K562 treated with DMSO at 1 percent for 48 hours (cell line): ENCODE measurements around the gene CUTA. TPM values are rescaled to one million over a fixed set of nuclear protein-coding genes. Genes with fewer than 3 reads are reported as not detected.

Experiments
- total RNA-seq: library from RNA; unstranded; fragments of 300-600 nt; gene quantifications from 2 replicates; pipeline ENCODE4 v1.2.3, GENCODE V29; 2022; ENCODE audit warnings: low replicate concordance; ENCODE audit errors: extremely low read depth

The CUTA gene, protein sequence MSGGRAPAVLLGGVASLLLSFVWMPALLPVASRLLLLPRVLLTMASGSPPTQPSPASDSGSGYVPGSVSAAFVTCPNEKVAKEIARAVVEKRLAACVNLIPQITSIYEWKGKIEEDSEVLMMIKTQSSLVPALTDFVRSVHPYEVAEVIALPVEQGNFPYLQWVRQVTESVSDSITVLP
- not detected in 2 replicates for total RNA-seq

DNA sequence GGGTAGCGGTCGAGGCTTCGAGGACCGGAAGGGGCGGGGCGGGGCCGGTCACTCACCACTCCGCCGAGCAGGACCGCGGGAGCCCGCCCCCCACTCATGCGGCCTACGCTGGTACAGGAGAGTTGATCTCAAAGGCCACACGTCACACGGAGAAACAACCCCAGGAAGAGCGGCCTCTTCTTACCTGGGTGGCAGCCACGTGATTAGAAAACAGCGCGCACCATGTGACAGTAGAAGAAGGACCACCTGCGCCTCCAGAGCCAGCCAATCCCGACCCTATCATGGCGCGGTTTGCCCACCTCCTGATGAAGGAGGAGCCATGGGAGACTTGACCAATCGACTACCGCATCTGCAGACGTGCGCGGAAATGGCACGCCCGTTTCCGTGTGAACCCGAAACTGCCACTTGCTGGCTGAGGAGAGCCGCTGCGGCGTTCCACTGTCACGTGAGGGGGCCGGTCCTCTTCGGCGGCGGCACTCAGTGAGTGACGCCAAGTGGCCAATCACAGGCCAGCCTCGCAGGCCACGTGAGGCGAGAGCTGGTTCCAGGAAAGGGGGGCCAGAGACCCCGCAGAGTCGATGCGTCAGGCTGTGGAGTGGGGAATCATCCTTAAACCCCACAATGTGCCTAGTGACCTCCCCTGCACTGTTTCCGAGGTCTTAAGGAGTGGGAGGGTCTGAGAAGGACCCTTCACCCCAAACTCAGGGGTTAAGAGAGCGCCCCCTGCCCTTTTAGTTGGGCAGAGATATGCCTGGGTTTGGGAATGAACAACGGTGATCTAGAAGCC is at the start of gene CUTA:
TSS of gene CUTA (minus strand) at position 205 of the 787 bp plus-strand sequence. CDS start at position 98, 107 bp downstream.

DNA sequence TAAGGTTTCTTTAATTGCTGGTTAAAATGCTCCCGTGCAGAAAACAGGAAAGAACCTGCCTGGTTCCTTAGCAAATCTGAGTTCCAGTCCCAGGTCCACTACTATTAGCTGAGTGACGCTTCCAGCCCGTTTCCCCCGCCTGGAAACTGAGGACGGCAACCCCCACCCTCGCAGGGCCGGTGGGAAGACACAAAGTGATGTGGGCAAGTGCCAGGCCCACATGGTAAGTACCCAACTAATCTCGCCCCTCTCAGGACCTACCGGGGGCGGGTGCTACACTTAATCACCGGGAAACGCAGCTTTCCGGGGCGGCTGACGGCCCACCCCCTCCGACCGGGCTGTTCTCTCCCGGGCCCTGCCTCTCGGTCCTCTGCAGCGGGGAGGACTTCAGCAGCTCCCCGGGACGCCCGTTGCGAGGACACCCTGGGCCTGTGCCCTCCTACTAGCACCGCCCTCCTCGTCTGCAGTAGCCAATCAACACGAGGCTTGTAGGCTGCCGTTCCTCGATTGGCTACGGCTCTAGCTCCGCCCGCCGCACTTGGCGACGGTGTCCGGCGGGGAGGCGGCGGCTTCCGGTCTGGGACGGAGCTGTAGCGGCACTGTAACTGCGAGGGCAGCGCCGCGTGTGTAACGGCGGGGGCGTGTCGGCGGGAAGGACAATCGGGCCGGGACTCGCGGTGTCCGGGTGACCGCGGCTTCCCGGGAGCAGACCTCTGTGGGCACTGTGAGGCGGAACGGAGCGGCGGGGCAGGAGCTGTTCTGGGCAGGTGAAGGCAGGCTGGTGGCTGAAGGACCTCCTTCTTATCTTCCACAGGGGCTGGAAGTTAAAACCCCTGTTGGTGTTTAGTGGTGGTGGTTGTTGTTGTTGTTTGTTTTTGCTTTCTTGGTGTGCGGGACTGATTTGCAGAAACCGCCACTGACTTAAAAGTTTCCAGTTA is 36.4 kb upstream of the CUTA start, which contains the start of gene ZBTB9:
TSS of gene ZBTB9 (plus strand) at position 568 of the 938 bp plus-strand sequence. CDS start 525 bp downstream, outside the sequence.

DNA sequence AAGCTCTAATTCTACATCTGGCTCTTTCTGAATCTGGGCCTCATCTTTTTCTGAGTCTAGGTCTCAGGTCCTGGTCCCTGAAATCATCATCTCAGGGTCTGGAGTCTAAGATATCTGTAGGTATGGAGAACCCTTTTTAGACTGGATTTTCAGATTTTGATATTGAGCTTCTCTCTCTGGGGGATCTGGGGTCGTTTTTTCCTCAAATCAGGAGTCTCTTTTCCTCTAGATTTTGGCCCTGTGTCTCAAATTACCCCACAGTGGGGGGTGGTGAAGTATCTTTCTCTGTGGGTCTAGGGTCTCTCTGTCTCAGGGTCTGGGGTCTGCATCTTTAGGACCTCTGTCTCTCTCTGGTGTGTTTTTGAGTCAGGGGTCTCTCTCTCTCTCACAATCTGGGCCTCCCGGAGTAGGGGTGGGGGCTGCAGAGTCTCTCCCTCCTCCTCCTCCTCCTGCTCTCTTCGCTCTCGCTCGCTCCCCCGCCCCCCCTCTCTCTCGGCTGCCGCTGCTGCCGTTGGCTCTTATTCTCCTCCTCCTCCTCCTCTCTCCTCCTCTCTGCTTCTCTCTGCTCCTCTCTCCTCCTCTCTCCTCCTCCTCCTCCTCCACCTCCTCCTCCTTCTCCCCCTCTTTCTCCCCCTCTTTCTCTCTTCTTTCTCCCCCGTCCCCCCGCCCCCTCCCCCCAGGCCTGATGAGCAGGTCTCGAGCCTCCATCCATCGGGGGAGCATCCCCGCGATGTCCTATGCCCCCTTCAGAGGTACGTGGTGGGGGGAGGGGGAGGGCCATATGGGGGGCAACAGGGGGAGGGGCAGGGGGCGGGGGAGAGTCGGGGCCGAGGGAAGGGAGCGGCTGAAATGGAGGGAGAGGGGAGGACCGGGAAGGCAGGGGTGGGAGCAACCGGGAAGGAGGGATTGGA is 1.9 kb upstream of the CUTA start, which contains the start of gene SYNGAP1:
TSS of gene SYNGAP1 (plus strand) at position 486 of the 911 bp plus-strand sequence. CDS start at position 686, 200 bp downstream.

DNA sequence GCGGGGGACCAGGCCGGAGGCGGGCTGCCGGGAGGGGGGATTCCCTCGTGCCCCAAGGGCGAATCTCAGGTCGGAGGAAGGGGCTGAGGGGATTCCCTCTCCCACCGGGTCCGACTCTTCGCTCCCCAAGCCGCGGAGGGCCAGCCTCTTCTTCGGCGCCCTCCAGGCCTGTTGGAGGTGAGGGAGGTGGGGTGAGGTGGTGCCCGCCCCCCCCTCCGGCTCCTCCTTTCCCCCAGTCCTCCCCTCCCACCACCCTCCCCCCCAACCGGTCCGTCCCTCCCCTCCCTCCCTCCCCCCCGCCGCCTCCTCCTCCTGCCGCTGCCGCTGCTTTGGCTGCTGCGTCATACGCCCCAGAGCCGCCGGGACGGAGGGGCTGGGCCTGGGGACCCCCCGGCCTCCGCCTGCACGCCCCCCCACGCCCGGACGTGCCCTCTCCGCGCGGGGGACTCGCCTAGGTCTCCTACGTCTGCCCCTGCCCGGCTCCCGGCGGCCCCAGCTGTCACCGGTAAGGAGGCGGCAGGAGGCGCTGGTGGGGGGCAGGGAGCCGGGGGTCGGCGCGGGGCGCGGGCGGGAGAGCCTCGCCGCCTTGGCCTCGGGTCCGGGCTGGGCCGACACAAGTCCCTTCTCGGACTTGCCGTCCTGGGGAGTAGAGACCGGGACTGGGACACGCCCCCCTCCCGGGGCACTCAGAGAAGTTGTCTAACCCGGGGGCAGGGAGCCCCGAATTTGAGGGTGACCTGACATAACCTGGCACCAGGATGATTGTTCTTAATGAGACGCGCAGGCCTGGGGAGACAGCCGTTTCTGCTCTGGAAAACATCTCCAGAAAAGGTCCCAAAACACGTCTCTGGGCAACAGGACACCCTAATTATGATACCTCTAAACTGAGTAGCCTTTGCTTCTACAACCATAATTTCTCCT is 6.9 kb downstream of the CUTA start, which contains the start of gene PHF1:
TSS of gene PHF1 (plus strand) at position 304 of the 921 bp plus-strand sequence. CDS start 1,250 bp downstream, outside the sequence.

DNA sequence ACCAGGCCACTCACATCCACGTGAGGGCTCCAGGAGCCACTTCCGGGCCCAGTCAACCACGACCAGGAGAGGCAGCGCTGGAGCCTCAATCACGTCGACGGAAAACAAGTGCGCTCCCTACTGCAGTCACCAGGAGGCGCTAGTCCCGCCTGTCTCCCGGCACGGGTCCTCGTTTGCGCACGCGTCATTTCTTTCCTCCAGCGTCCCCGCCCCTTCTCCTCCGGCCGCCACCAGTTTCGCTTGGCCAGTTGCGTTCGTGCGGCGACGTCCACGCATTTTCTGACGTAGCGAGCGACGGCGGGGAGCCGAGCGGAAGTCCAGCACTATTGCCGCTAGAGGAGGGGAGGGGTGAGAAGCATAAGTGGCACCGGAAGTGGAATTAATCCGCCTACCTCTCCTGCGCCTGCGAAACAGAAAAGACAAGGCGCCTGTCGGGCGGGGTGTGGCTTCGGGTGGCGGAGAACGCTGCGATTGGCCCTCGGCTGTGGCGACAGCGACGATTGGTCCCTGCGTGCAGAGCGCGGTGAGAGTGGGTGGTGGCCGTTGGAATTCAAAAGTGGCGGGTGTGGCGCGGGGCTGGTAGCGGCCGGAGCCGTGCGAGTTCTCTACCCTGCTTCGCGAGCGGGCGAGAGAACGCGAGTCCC is 26.5 kb downstream of the CUTA start, which contains the start of gene KIFC1:
TSS of gene KIFC1 (plus strand) at position 546 of the 644 bp plus-strand sequence. CDS start 163 bp downstream, outside the sequence.

Other genes with a start within 250 kb of the CUTA start
- gene COL11A2, start 225.6 kb downstream of the CUTA start, total RNA-seq = not detected in 2 replicates
- not detected in 2 replicates for gene RXRB, start 217.4 kb downstream of the CUTA start, total RNA-seq
- 245 TPM in 1 of 2 replicates, not detected in the other for gene SLC39A7, start 217.2 kb downstream of the CUTA start, total RNA-seq
- not detected in 2 replicates for gene HSD17B8, start 213.5 kb downstream of the CUTA start, total RNA-seq
- gene RING1, start 209.6 kb downstream of the CUTA start, total RNA-seq = not detected in 2 replicates
- not detected in 2 replicates for gene VPS52, start 146.2 kb downstream of the CUTA start, total RNA-seq
- 6,916 and 8,608 TPM in 2 replicates for gene RPS18, start 146.0 kb downstream of the CUTA start, total RNA-seq
- gene B3GALT4, start 141.0 kb downstream of the CUTA start, total RNA-seq = not detected in 2 replicates
- gene WDR46, start 128.9 kb downstream of the CUTA start, total RNA-seq = not detected in 2 replicates
- gene PFDN6, start 128.5 kb downstream of the CUTA start, total RNA-seq = not detected in 2 replicates
- gene RGL2, start 119.2 kb downstream of the CUTA start, total RNA-seq = 141 TPM in 1 of 2 replicates, not detected in the other
- 231 TPM in 1 of 2 replicates, not detected in the other for gene TAPBP, start 104.0 kb downstream of the CUTA start, total RNA-seq
- gene ZBTB22, start 100.4 kb downstream of the CUTA start, total RNA-seq = not detected in 2 replicates
- gene DAXX, start 95.1 kb downstream of the CUTA start, total RNA-seq = not detected in 2 replicates
- gene KIFC1, start 26.3 kb downstream of the CUTA start, total RNA-seq = not detected in 2 replicates
- gene PHF1, start 7.1 kb downstream of the CUTA start, total RNA-seq = not detected in 2 replicates
- gene SYNGAP1, start 2.0 kb upstream of the CUTA start, total RNA-seq = not detected in 2 replicates
- not detected in 2 replicates for gene ZBTB9, start 36.5 kb upstream of the CUTA start, total RNA-seq
- gene BAK1, start 162.2 kb upstream of the CUTA start, total RNA-seq = not detected in 2 replicates
- gene ITPR3, start 203.2 kb upstream of the CUTA start, total RNA-seq = not detected in 2 replicates